ENCODE results near the gene BBS9. TPM values are rescaled to one million over a fixed set of nuclear protein-coding genes. Genes with fewer than 3 reads are reported as not detected.
A peak's percentile ranks its signal among the peaks of the same experiment; 100 is the strongest.
"Not testable (repeated sequence)": the region's sequence is repeated elsewhere in the genome, so short reads cannot be mapped to it uniquely, and the experiment has no call there.

BBS9 gene
- total and polyA plus RNA-seq, 2 donors = 6.9 to 12.1 TPM

GRCh38 chr7:33527613-33528012, 398.2 kb downstream of the BBS9 start:
- not testable (repeated sequence) for DNase-seq (ENCODE audit: low read depth in 6 of 9, low spot score in 9 of 9); H3K27me3 ChIP-seq (ENCODE audit: control insufficient read depth in 2 of 2, insufficient read depth in 1 of 2, low read length in 1 of 2); H3K36me3 ChIP-seq (ENCODE audit: control insufficient read depth in 2 of 2, insufficient read depth in 2 of 2, low read length in 1 of 2); H3K4me3 ChIP-seq (ENCODE audit: low read length in 2 of 2); H3K9me3 ChIP-seq (ENCODE audit: control insufficient read depth in 2 of 2, insufficient read depth in 1 of 2, low read length in 1 of 2); H3K27ac ChIP-seq (ENCODE audit: low read depth in 1 of 2, low read length in 1 of 2); H3K4me1 ChIP-seq (ENCODE audit: control insufficient read depth in 2 of 2, insufficient read depth in 2 of 2, low read length in 2 of 2)
- WGBS = 94% methylated on average over 8 of the region's 10 CpGs

GRCh38 chr7:33529070-33529469, 399.7 kb downstream of the BBS9 start:
- 99% methylated on average over 2 of the region's 2 CpGs for WGBS
- H3K4me1 ChIP-seq (ENCODE audit: control insufficient read depth in 2 of 2, insufficient read depth in 2 of 2, low read length in 2 of 2) = no peaks in the 10 kb centered on the region

GRCh38 chr7:33530664-33531063, 401.3 kb downstream of the BBS9 start:
- Histone ChIP-seq H3K27me3 (ENCODE audit: control insufficient read depth in 2 of 2, insufficient read depth in 1 of 2, low read length in 1 of 2) (no peaks in the 10 kb centered on the region), H3K9me3 (ENCODE audit: control insufficient read depth in 2 of 2, insufficient read depth in 1 of 2, low read length in 1 of 2) (no peaks in the 10 kb centered on the region), H3K27ac (ENCODE audit: low read depth in 1 of 2, low read length in 1 of 2) (no peak overlapping the region), H3K4me3 (ENCODE audit: low read length in 2 of 2) (no peak overlapping the region), H3K4me1 (ENCODE audit: control insufficient read depth in 2 of 2, insufficient read depth in 2 of 2, low read length in 2 of 2) (no peaks in the 10 kb centered on the region), H3K36me3 (ENCODE audit: control insufficient read depth in 2 of 2, insufficient read depth in 2 of 2, low read length in 1 of 2) (no peaks in the 10 kb centered on the region)
- 100% methylated on average over 1 of the region's 1 CpG for WGBS
- DNase-seq (ENCODE audit: low read depth in 6 of 9, low spot score in 9 of 9) = no peak

More at GRCh38 chr7:33529070-33529469, 399.7 kb downstream of the BBS9 start:
- H3K4me3 ChIP-seq (ENCODE audit: low read length in 2 of 2) = no peak overlapping the region
- no peaks in the 10 kb centered on the region for H3K9me3 ChIP-seq (ENCODE audit: control insufficient read depth in 2 of 2, insufficient read depth in 1 of 2, low read length in 1 of 2)
- no peak overlapping the region for H3K27ac ChIP-seq (ENCODE audit: low read depth in 1 of 2, low read length in 1 of 2)
- no peaks in the 10 kb centered on the region for H3K36me3 ChIP-seq (ENCODE audit: control insufficient read depth in 2 of 2, insufficient read depth in 2 of 2, low read length in 1 of 2)
- no peaks in the 10 kb centered on the region for H3K27me3 ChIP-seq (ENCODE audit: control insufficient read depth in 2 of 2, insufficient read depth in 1 of 2, low read length in 1 of 2)
- DNase-seq (ENCODE audit: low read depth in 6 of 9, low spot score in 9 of 9) = no peak

GRCh38 chr7:33531888-33532287, 402.5 kb downstream of the BBS9 start:
- Histone ChIP-seq H3K4me3 (ENCODE audit: low read length in 2 of 2) (no peak overlapping the region), H3K27ac (ENCODE audit: low read depth in 1 of 2, low read length in 1 of 2) (no peak overlapping the region), H3K9me3 (ENCODE audit: control insufficient read depth in 2 of 2, insufficient read depth in 1 of 2, low read length in 1 of 2) (no peaks in the 10 kb centered on the region), H3K27me3 (ENCODE audit: control insufficient read depth in 2 of 2, insufficient read depth in 1 of 2, low read length in 1 of 2) (no peaks in the 10 kb centered on the region), H3K4me1 (ENCODE audit: control insufficient read depth in 2 of 2, insufficient read depth in 2 of 2, low read length in 2 of 2) (no peaks in the 10 kb centered on the region), H3K36me3 (ENCODE audit: control insufficient read depth in 2 of 2, insufficient read depth in 2 of 2, low read length in 1 of 2) (no peaks in the 10 kb centered on the region)
- DNase-seq (ENCODE audit: low read depth in 6 of 9, low spot score in 9 of 9) = no peak
- 95% methylated on average over 4 of the region's 4 CpGs for WGBS

GRCh38 chr7:33534833-33535232, 405.5 kb downstream of the BBS9 start:
- Histone ChIP-seq H3K27ac (ENCODE audit: low read depth in 1 of 2, low read length in 1 of 2) (no peak overlapping the region), H3K4me3 (ENCODE audit: low read length in 2 of 2) (no peak overlapping the region), H3K27me3 (ENCODE audit: control insufficient read depth in 2 of 2, insufficient read depth in 1 of 2, low read length in 1 of 2) (no peaks in the 10 kb centered on the region), H3K9me3 (ENCODE audit: control insufficient read depth in 2 of 2, insufficient read depth in 1 of 2, low read length in 1 of 2) (peaks cover 3 to 4% of the 10 kb centered on the region in 2 donors), H3K36me3 (ENCODE audit: control insufficient read depth in 2 of 2, insufficient read depth in 2 of 2, low read length in 1 of 2) (no peaks in the 10 kb centered on the region), H3K4me1 (ENCODE audit: control insufficient read depth in 2 of 2, insufficient read depth in 2 of 2, low read length in 2 of 2) (no peaks in the 10 kb centered on the region)
- DNase-seq (ENCODE audit: low read depth in 6 of 9, low spot score in 9 of 9) = no peak
- WGBS = 72% methylated on average over 1 of the region's 1 CpG

- H3K27me3 ChIP-seq (ENCODE audit: control insufficient read depth in 2 of 2, insufficient read depth in 1 of 2, low read length in 1 of 2) = no peaks in the 10 kb centered on the region
- DNase-seq (ENCODE audit: low read depth in 6 of 9, low spot score in 9 of 9) = no peak
- H3K4me1 ChIP-seq (ENCODE audit: control insufficient read depth in 2 of 2, insufficient read depth in 2 of 2, low read length in 2 of 2) = no peaks in the 10 kb centered on the region
- no peak overlapping the region for H3K27ac ChIP-seq (ENCODE audit: low read depth in 1 of 2, low read length in 1 of 2)
- peaks cover 3 to 4% of the 10 kb centered on the region in 2 donors for H3K9me3 ChIP-seq (ENCODE audit: control insufficient read depth in 2 of 2, insufficient read depth in 1 of 2, low read length in 1 of 2)
- H3K4me3 ChIP-seq (ENCODE audit: low read length in 2 of 2) = no peak overlapping the region
- WGBS = 81% methylated on average over 7 of the region's 7 CpGs
- no peaks in the 10 kb centered on the region for H3K36me3 ChIP-seq (ENCODE audit: control insufficient read depth in 2 of 2, insufficient read depth in 2 of 2, low read length in 1 of 2)
These were observed 406.6 kb downstream of the BBS9 start for GRCh38 chr7:33535989-33536388.

GRCh38 chr7:33536398-33537103, 407.2 kb downstream of the BBS9 start:
- 80% methylated on average over 4 of the region's 4 CpGs for WGBS
- no peak for DNase-seq (ENCODE audit: low read depth in 6 of 9, low spot score in 9 of 9)
- Histone ChIP-seq H3K9me3 (ENCODE audit: control insufficient read depth in 2 of 2, insufficient read depth in 1 of 2, low read length in 1 of 2) (peaks cover 3 to 4% of the 10 kb centered on the region in 2 donors), H3K4me1 (ENCODE audit: control insufficient read depth in 2 of 2, insufficient read depth in 2 of 2, low read length in 2 of 2) (no peaks in the 10 kb centered on the region), H3K27ac (ENCODE audit: low read depth in 1 of 2, low read length in 1 of 2) (no peak overlapping the region), H3K27me3 (ENCODE audit: control insufficient read depth in 2 of 2, insufficient read depth in 1 of 2, low read length in 1 of 2) (no peaks in the 10 kb centered on the region), H3K4me3 (ENCODE audit: low read length in 2 of 2) (no peak overlapping the region), H3K36me3 (ENCODE audit: control insufficient read depth in 2 of 2, insufficient read depth in 2 of 2, low read length in 1 of 2) (no peaks in the 10 kb centered on the region)

- H3K27me3 ChIP-seq (ENCODE audit: control insufficient read depth in 2 of 2, insufficient read depth in 1 of 2, low read length in 1 of 2) = no peaks in the 10 kb centered on the region
- DNase-seq (ENCODE audit: low read depth in 6 of 9, low spot score in 9 of 9) = no peak
- no peak overlapping the region for H3K27ac ChIP-seq (ENCODE audit: low read depth in 1 of 2, low read length in 1 of 2)
- WGBS = over 99% methylated on average over 3 of the region's 3 CpGs
- H3K4me3 ChIP-seq (ENCODE audit: low read length in 2 of 2) = no peak overlapping the region
- H3K9me3 ChIP-seq (ENCODE audit: control insufficient read depth in 2 of 2, insufficient read depth in 1 of 2, low read length in 1 of 2) = peaks cover 3 to 4% of the 10 kb centered on the region in 2 donors
- no peaks in the 10 kb centered on the region for H3K4me1 ChIP-seq (ENCODE audit: control insufficient read depth in 2 of 2, insufficient read depth in 2 of 2, low read length in 2 of 2)
- no peaks in the 10 kb centered on the region for H3K36me3 ChIP-seq (ENCODE audit: control insufficient read depth in 2 of 2, insufficient read depth in 2 of 2, low read length in 1 of 2)
These were observed 407.7 kb downstream of the BBS9 start for GRCh38 chr7:33537104-33537477.

GRCh38 chr7:33539198-33539597, 409.8 kb downstream of the BBS9 start:
- H3K27me3 ChIP-seq (ENCODE audit: control insufficient read depth in 2 of 2, insufficient read depth in 1 of 2, low read length in 1 of 2) = no peaks in the 10 kb centered on the region
- no peak overlapping the region for H3K4me3 ChIP-seq (ENCODE audit: low read length in 2 of 2)
- peaks cover 3 to 4% of the 10 kb centered on the region in 2 donors for H3K9me3 ChIP-seq (ENCODE audit: control insufficient read depth in 2 of 2, insufficient read depth in 1 of 2, low read length in 1 of 2)
- H3K36me3 ChIP-seq (ENCODE audit: control insufficient read depth in 2 of 2, insufficient read depth in 2 of 2, low read length in 1 of 2) = no peaks in the 10 kb centered on the region
- 95% methylated on average over 2 of the region's 2 CpGs for WGBS
- H3K4me1 ChIP-seq (ENCODE audit: control insufficient read depth in 2 of 2, insufficient read depth in 2 of 2, low read length in 2 of 2) = no peaks in the 10 kb centered on the region
- no peak overlapping the region for H3K27ac ChIP-seq (ENCODE audit: low read depth in 1 of 2, low read length in 1 of 2)
- peak in 2 of 9 donors; percentile 3 to 15 for DNase-seq (ENCODE audit: low read depth in 6 of 9, low spot score in 9 of 9)

All from thymus (tissue), 11 donors.